Fibroblast of upper back skin (primary cell): ENCODE data around the gene ARRB1.
A peak's percentile ranks its signal among the peaks of the same experiment; 100 is the strongest.
"Not testable (repeated sequence)": the region's sequence is repeated elsewhere in the genome, so short reads cannot be mapped to it uniquely, and the experiment has no call there.

Experiments used
- DNase-seq: peaks from one replicate; pipeline ENCODE4 v3.0.0-alpha.2; 2013

ARRB1 gene

GRCh38 chr11:75292943-75293342, 58.5 kb downstream of the ARRB1 start:
- DNase-seq: no peak

- DNase-seq: no peak
These were observed 59.7 kb downstream of the ARRB1 start for GRCh38 chr11:75291741-75292140.

GRCh38 chr11:75289919-75290318, 61.5 kb downstream of the ARRB1 start:
- DNase-seq: no peak

GRCh38 chr11:75289511-75289760, 62.0 kb downstream of the ARRB1 start:
- no peak for DNase-seq

- DNase-seq: no peak
These were observed 63.9 kb downstream of the ARRB1 start for GRCh38 chr11:75287579-75287978.

GRCh38 chr11:75286826-75287465, 64.5 kb downstream of the ARRB1 start:
- DNase-seq: no peak

- DNase-seq: no peak
These were observed 65.6 kb downstream of the ARRB1 start for GRCh38 chr11:75285776-75286360.

- DNase-seq: no peak
These were observed 68.0 kb downstream of the ARRB1 start for GRCh38 chr11:75283391-75283931.

GRCh38 chr11:75281469-75282095, 69.9 kb downstream of the ARRB1 start:
- DNase-seq: no peak

GRCh38 chr11:75280770-75281468, 70.5 kb downstream of the ARRB1 start:
- no peak for DNase-seq

- peak; percentile 63 for DNase-seq
These were observed 71.2 kb downstream of the ARRB1 start for GRCh38 chr11:75280227-75280701.

- DNase-seq: peak; percentile 8
These were observed 72.2 kb downstream of the ARRB1 start for GRCh38 chr11:75279273-75279672.

- no peak for DNase-seq
These were observed 73.3 kb downstream of the ARRB1 start for GRCh38 chr11:75277991-75278790.

GRCh38 chr11:75277211-75277805, 74.2 kb downstream of the ARRB1 start:
- DNase-seq: no peak

- no peak for DNase-seq
These were observed 74.8 kb downstream of the ARRB1 start for GRCh38 chr11:75276686-75277085.

GRCh38 chr11:75276186-75276585, 75.3 kb downstream of the ARRB1 start:
- no peak for DNase-seq

GRCh38 chr11:75275581-75275980, 75.9 kb downstream of the ARRB1 start:
- DNase-seq: no peak

GRCh38 chr11:75274716-75275115, 76.7 kb downstream of the ARRB1 start:
- DNase-seq: not testable (repeated sequence)

GRCh38 chr11:75273411-75274391, 77.8 kb downstream of the ARRB1 start:
- DNase-seq: no peak

- no peak for DNase-seq
These were observed 78.6 kb downstream of the ARRB1 start for GRCh38 chr11:75272821-75273301.

- DNase-seq: no peak
These were observed 79.1 kb downstream of the ARRB1 start for GRCh38 chr11:75272391-75272790.
